Measurements from ENCODE around the gene LIPT2. TPM values are rescaled to one million over a fixed set of nuclear protein-coding genes. Genes with fewer than 3 reads are reported as not detected.
A peak's percentile ranks its signal among the peaks of the same experiment; 100 is the strongest.

LIPT2 gene
- total RNA-seq, 1 experiment from 2014 or later: 5.8 TPM

GRCh38 chr11:74444173-74444826 is 49.2 kb downstream of the LIPT2 start:
- H3K4me2 ChIP-seq: no peak overlapping the region
- no peaks in the 10 kb centered on the region for H3K36me3 ChIP-seq (ENCODE audit: low read depth)
- H3F3A ChIP-seq (ENCODE audit: insufficient read depth, low read depth): no peaks in the 10 kb centered on the region
- TF ChIP-seq, protein P1, sequence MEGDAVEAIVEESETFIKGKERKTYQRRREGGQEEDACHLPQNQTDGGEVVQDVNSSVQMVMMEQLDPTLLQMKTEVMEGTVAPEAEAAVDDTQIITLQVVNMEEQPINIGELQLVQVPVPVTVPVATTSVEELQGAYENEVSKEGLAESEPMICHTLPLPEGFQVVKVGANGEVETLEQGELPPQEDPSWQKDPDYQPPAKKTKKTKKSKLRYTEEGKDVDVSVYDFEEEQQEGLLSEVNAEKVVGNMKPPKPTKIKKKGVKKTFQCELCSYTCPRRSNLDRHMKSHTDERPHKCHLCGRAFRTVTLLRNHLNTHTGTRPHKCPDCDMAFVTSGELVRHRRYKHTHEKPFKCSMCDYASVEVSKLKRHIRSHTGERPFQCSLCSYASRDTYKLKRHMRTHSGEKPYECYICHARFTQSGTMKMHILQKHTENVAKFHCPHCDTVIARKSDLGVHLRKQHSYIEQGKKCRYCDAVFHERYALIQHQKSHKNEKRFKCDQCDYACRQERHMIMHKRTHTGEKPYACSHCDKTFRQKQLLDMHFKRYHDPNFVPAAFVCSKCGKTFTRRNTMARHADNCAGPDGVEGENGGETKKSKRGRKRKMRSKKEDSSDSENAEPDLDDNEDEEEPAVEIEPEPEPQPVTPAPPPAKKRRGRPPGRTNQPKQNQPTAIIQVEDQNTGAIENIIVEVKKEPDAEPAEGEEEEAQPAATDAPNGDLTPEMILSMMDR (conservative IDR thresholded peaks at IDR 0.05): no peak
- no peak for TF ChIP-seq EZH2 (IDR thresholded peaks at IDR 0.05; ENCODE audit: low read depth)
- no peak overlapping the region for H3K27ac ChIP-seq
- BruUV-seq (replicated peaks): no TSS peak
- ChIA-PET POLR2A (ENCODE audit: unreplicated experiment) (interaction anchor here (0.5 to 0.6 kb wide), 2 partner anchors 11 to 188 kb away, joined by 3 to 4 read pairs; no protein-coding TSS in a partner anchor), CTCF (interaction anchor here (0.6 to 2.5 kb wide), 4 partner anchors 9 to 258 kb away, joined by 3 to 11 read pairs (median 6); no protein-coding TSS in a partner anchor)
- no peaks in the 10 kb centered on the region for H3K9me2 ChIP-seq (ENCODE audit: insufficient read depth)
- no peaks in the 10 kb centered on the region for H3K79me2 ChIP-seq (ENCODE audit: low read depth)
- H4K20me1 ChIP-seq (ENCODE audit: insufficient read depth): no peaks in the 10 kb centered on the region
- H3K9me3 ChIP-seq (ENCODE audit: insufficient read depth, low read depth): 0 out of 2 replicates have a peak, but pooled peaks cover 6% of the 10 kb centered on the region
- no peak overlapping the region for H3K4me3 ChIP-seq
- H2AFZ ChIP-seq: no peak overlapping the region
- peaks cover 7% of the 10 kb centered on the region; the same call in 1 of the 2 replicates for H3K4me1 ChIP-seq (replicated peaks; ENCODE audit: insufficient read depth)
- intact Hi-C loops (cut with micrococcal nuclease; ENCODE audit: unreplicated experiment): no loop called here
- DNase-seq: no peak
- no peaks in the 10 kb centered on the region for H3K27me3 ChIP-seq (ENCODE audit: insufficient read depth, low read depth)

GRCh38 chr11:74443071-74443864 is 50.3 kb downstream of the LIPT2 start:
- no peaks in the 10 kb centered on the region for H3K36me3 ChIP-seq (ENCODE audit: low read depth)
- CTCF ChIA-PET: interaction anchor here (0.6 to 2.5 kb wide), 4 partner anchors 10 to 293 kb away, joined by 3 to 11 read pairs (median 4); no protein-coding TSS in a partner anchor
- peak overlapping the region; percentile 3; the same call in 1 of the 2 replicates for H3K4me2 ChIP-seq
- peak; percentile 57 to 58 for DNase-seq
- H3K79me2 ChIP-seq (ENCODE audit: low read depth): no peaks in the 10 kb centered on the region
- H3K4me3 ChIP-seq: no peak overlapping the region
- H2AFZ ChIP-seq: no peak overlapping the region
- H3F3A ChIP-seq (ENCODE audit: insufficient read depth, low read depth): no peaks in the 10 kb centered on the region
- H4K20me1 ChIP-seq (ENCODE audit: insufficient read depth): no peaks in the 10 kb centered on the region
- no peaks in the 10 kb centered on the region for H3K9me2 ChIP-seq (ENCODE audit: insufficient read depth)
- H3K4me1 ChIP-seq (replicated peaks; ENCODE audit: insufficient read depth): peaks cover 7% of the 10 kb centered on the region; the same call in 1 of the 2 replicates
- intact Hi-C loops (cut with micrococcal nuclease; ENCODE audit: unreplicated experiment): loop anchor here (1.0 kb wide), 1 partner anchor 187 kb away; no protein-coding TSS in a partner anchor
- H3K27me3 ChIP-seq (ENCODE audit: insufficient read depth, low read depth): no peaks in the 10 kb centered on the region
- POLR2A ChIA-PET (ENCODE audit: unreplicated experiment): interaction anchor here (0.6 kb wide), 2 partner anchors 44 to 970 kb away, joined by 3 to 4 read pairs; no protein-coding TSS in a partner anchor
- H3K9me3 ChIP-seq (ENCODE audit: insufficient read depth, low read depth): 0 out of 2 replicates have a peak, but pooled peaks cover 6% of the 10 kb centered on the region
- TF ChIP-seq, protein P1 (conservative IDR thresholded peaks at IDR 0.05): peak; percentile 54
- TF ChIP-seq EZH2 (IDR thresholded peaks at IDR 0.05; ENCODE audit: low read depth): no peak
- no peak overlapping the region for H3K27ac ChIP-seq
- BruUV-seq (replicated peaks): no TSS peak

- Histone ChIP-seq H3K9me2 (ENCODE audit: insufficient read depth) (no peaks in the 10 kb centered on the region), H2AFZ (no peak overlapping the region), H3K79me2 (ENCODE audit: low read depth) (no peaks in the 10 kb centered on the region), H3K4me1 (replicated peaks; ENCODE audit: insufficient read depth) (peaks cover 7% of the 10 kb centered on the region; the same call in 1 of the 2 replicates), H3K27ac (no peak overlapping the region), H3K4me2 (no peak overlapping the region), H3K36me3 (ENCODE audit: low read depth) (no peaks in the 10 kb centered on the region), H3F3A (ENCODE audit: insufficient read depth, low read depth) (0 out of 2 replicates have a peak, but pooled peaks cover under 1% of the 10 kb centered on the region), H3K9me3 (ENCODE audit: insufficient read depth, low read depth) (0 out of 2 replicates have a peak, but pooled peaks cover 6% of the 10 kb centered on the region), H3K4me3 (no peak overlapping the region), H3K27me3 (ENCODE audit: insufficient read depth, low read depth) (no peaks in the 10 kb centered on the region), H4K20me1 (ENCODE audit: insufficient read depth) (no peaks in the 10 kb centered on the region)
- intact Hi-C loops (cut with micrococcal nuclease; ENCODE audit: unreplicated experiment): loop anchor here (1.0 kb wide), 1 partner anchor 186 kb away; no protein-coding TSS in a partner anchor
- ChIA-PET POLR2A (ENCODE audit: unreplicated experiment) (interaction anchor here (0.6 kb wide), 1 partner anchor 44 kb away, joined by 3 read pairs; no protein-coding TSS in a partner anchor), CTCF (interaction anchor here (0.5 to 2.5 kb wide), 3 partner anchors 187 to 705 kb away, joined by 4 to 13 read pairs (median 11); no protein-coding TSS in a partner anchor)
- no TSS peak for BruUV-seq (replicated peaks)
- TF ChIP-seq, protein P1 (conservative IDR thresholded peaks at IDR 0.05): no peak
- no peak for TF ChIP-seq EZH2 (IDR thresholded peaks at IDR 0.05; ENCODE audit: low read depth)
- DNase-seq: no peak
Measured at GRCh38 chr11:74442636-74443035, 50.9 kb downstream of the LIPT2 start.
